Inflammatory macrophage treated with lipopolysaccharide for 1 hour (primary cell): Measurements from ENCODE around the gene SEMA5A.

Experiments used
- DNase-seq, 2 donors: peaks; one replicate each; pipeline ENCODE4 v3.0.0-alpha.2; 2020 to 2022

SEMA5A gene

DNA sequence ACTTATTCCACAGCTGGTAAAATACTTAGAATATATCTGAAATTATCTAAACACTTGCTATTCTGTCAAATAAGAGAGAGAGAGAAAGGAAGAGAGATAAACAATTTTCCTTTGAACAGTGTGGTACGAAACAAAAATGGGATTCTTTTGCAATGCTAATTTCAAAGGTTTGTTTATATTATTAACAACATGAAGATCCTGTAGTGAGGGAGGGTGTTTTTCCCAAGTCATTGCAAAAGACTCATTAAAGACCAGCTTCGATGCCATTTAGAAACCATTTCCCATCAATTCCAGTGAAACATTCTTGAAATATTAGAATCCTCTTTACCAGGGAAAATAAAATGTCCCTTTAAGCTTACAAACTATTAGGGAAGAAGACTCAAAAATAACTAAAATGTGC, 505.4 kb downstream of the SEMA5A start:
- DNase-seq: no peak

DNA sequence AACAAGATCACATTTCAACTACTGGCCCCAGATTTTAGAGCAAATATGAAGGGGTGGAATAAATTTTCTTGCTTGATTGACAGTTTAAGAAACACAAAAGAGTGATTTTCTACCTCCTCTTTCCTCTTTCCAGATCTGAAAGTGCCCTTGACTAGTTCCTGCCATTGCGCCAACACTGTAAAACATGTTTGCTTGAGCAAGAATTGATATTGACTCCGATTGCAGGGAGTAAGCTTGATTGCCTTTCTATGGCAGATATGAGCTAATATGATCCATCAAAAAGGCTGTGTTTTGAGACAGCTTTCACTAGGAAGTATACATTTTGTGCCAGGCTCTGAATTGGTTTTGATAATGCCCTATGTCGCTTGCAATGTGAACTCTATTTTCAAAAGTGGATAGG, 508.8 kb downstream of the SEMA5A start:
- DNase-seq: no peak

DNA sequence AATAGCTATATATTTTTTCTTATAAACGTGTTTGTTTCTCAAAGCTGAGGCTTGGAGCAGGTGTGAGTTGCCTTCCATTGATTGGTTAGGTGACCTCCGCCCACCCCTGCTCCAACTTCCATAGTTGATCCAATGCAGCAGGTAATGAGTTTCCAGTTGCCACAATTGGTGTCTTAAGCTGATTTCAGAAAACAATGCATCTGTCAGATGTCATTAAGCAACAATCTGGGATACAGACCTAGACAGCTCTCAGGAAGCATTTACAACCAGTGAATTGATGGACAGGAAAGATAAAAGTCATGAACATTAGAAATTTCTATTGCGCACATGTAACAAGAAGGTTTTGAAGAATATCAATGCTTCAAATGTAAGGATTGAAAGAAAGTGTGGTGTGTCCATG, 510.5 kb downstream of the SEMA5A start:
- DNase-seq: no peak

DNA sequence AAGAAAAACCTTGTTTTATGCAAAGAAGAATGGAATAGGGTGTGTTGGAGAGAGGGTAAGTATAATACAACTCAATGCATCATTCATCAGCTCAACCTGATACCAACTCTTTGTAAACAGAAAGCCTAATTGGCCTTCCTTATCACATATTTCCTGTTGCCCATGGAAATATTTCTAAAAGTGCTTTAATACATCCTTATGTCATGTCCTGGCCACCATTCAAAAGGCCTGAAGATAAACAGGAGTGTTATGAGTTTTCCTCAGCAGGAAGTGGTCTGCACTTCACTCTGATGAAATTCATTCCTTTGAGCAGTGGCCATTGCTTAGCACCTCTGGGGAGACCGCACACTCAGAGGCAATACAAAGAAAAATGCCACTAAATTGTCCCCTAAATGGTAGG, 511.2 kb downstream of the SEMA5A start:
- no peak for DNase-seq

DNA sequence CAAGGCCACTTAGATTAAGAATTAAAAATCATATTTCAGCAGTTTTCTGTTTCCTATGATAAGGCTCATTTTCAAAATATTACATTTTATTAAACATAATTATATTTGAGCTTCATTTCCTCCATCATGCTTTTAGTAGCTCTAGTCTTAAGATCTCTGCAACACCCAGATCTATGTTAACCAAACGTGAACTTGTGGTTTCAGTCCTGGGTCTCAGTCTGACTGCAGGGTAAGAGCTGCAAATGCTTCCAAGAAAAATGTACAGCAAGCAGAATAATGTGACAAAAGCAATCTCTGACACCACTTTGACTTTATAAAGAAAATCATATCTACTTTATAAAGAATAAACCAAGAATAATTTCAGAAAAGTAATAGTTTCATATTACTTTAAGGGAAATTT, 512.4 kb downstream of the SEMA5A start:
- DNase-seq: no peak

DNA sequence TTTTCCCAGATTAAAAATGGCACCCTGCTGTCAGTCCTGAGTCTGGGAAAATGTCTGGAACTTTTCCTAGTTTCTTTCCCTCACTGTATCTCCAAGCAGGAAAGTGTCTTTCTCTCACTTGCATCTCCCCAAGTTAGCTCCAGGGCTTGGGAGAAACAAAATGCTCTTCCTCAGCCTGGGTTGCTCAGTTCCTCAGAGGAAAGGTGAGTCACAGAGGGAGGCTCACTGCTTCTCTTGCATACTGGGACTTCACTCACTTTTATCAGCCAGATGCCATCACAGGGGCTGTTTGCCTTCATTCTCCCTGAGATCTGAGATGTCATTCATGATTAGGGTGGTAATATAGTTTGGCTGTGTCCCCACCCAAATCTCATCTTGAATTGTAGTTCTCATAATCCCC, 519.9 kb downstream of the SEMA5A start:
- no peak for DNase-seq

DNA sequence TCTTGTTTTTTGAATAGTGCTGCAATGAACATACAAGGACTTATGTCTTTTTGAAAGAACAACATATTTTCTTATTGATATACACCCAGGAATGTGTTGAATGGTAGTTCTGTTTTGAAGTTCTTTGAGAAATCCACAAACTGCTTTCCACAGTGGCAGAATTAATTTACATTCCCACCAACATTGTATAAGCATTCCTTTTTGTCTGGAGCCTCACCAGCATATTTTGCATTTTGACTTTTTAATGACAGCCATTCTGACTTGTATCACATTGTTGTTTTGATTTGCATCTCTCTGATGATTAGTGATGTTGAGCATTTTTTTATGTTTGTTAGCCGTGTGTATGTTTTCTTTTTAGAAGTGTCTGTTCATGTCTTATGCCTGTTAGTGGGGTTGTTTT, 524.9 kb downstream of the SEMA5A start:
- no peak for DNase-seq

DNA sequence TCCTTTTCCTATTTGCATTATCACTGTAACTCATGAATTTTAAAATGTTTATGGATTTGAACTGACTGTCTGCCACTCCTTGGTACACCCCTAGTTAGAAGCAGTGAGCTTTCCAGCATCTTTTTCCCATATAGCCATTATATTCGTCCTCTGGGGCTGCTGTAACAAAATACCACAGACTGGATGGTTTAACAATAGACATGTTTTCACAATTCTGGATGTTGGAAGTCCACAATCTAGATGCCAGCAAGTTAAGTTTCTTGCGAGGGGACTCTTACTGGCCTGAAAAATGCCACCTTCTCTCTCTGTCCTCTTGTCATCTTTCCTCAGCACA, 530.0 kb downstream of the SEMA5A start:
- no peak for DNase-seq

DNA sequence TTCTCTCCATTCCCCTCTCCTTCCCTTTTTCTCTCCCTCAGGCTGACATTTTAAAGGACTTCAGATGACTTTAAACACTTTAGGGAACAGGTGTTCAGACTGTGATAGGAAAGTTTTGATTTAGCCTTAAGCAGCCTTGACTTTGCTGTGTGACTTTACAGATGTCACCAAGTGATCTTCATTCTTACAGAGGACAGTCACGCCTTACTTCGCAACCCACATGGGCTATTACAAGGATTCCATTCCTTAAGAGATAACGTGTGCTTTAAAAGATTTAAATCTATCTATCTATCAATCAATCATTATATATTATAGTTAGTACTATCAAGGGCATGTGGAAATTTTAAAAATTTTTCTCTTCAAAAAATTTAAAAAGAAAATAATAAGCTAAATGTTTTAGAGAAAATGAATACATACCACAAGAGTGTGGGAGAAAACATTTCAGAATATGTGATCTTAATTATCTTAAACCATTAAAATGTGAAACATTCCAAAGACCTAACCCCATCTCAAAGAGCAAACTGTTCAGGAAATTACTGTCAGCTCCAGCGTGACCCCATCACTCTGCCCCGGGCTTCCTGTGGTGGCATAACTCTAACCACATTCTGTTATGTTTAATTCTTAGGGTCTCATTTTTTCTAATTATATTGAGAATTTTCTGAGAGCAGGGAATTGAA, 530.5 kb downstream of the SEMA5A start:
- DNase-seq: no peak

DNA sequence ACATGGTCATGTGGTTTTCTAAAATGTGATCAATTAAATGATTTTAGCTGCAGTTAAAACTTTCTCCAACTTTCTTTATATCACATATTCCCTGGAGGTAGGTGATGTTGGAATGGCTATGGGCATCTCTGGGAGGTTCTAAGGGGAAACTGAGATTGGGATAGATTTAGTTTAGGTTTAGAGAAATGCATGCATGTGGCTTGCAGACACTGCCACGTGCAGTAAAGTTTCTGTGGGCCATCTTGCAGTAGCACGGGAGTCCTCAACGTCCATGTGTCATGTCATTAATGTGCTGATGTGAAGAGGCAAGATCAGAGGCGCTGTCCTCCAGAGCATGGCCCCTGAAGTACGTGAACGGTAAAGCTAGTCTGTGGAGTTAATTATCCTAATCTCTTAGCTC, 532.7 kb downstream of the SEMA5A start:
- no peak for DNase-seq

DNA sequence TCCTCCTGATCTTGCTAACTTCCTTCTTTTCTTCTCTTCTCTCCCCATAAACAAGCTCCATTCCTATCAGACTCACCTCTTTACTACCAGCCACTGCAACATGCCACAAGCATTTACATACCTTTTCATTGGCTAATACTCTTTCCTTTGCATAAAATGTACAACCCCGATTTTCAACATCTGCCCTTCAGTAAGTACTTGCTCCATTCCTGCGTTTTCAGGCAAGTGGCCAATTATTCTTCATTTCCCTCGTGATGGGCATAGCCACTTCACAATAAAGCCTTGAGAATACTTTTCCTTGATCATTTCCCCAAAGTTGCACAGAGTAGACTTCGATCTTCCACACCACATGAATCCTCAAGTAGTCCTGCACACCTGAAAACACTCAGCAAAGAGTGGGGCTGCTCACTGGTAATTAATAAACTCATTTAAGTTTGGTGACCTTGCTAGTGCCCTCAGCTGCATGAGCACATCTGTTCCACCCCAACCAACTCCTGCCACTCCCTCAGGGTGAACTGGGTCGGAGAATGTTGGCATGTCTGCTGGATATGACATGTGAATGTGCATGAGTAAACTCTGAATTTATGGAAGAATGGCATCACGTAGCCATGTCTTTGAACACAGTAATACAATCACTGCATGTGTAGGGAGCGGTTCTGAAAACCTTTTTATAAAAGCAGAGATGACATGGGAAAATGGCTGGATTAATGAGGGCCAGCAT, 535.8 kb downstream of the SEMA5A start:
- no peak for DNase-seq

DNA sequence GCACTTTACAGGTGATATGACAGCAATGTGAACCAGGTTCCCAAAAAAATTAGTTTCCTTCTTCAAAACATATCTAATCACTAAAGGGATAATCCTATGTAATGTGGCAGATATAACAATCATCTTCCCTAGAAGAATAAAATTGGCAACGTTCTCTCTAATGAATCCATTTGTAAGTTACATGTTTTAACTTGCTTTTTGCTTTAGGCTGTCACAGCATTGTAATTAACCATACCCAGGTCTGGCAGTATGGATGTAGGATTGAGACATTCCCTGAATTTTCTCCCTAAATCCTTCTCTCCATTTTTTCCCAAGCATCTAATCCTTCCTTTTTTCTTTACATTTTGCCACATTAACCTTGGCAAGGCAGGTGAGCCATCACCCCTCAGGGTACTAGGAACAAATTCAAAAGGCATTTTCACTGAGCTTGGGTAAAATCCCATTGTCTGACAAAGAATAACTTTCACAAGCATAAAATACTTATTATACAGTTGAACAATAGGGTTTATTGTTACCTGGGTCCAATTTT, 548.3 kb downstream of the SEMA5A start:
- DNase-seq: no peak

DNA sequence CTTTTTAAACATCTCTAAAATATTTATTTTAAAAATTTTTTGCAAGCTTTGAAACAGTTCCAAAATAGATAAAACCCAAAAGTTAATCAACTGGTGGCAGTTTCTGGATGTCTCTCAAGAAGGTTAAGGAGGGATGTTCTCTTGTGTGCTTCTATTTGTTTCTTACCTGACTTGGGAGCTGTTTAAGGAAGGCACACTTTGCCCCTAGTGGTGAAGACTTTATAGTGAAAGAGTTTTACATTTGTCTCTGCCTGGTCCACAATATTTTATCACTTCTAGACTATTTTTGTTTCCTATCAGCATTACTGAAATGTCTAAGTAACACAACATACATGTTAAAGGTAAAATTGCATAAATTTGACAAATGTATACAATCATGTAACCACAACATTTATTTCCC, 552.8 kb downstream of the SEMA5A start:
- no peak for DNase-seq
